Activated B cell treated with CpG ODN at 0.5 μM for 24 hours (primary cell): ENCODE data around the gene OR1A1. TPM values are rescaled to one million over a fixed set of nuclear protein-coding genes. Genes with fewer than 3 reads are reported as not detected.

ENCODE experiments used
- ATAC-seq: fragments of 200-7000 bp; cut with Tn5 transposase; one replicate; pipeline ENCODE4 v1.10.0; 2021; ENCODE audit warnings: low read depth, mild to moderate bottlenecking, moderate library complexity
- CTCF ChIA-PET: fragments of 350-600 bp; sonication (Branson Sonifier 250); formaldehyde crosslinking; loops from one replicate; lab custom pipeline; 2021; ENCODE audit warnings: antibody characterized with exemption; lab: Charles Lee
- POLR2A ChIA-PET: fragments of 350-600 bp; sonication (Branson Sonifier 250); formaldehyde crosslinking; loops from one replicate; lab custom pipeline; 2021; ENCODE audit warnings: antibody characterized with exemption; lab: Charles Lee
- DNase-seq: peaks from one replicate; pipeline ENCODE4 v3.0.0; 2022
- H3K27ac Mint-ChIP-seq: one replicate; pipeline ENCODE4 v1.8.0; 2020; ENCODE audit warnings: mixed read lengths
- H3K27me3 Mint-ChIP-seq: one replicate; pipeline ENCODE4 v1.8.0; 2021; ENCODE audit warnings: mixed read lengths
- H3K36me3 Mint-ChIP-seq: one replicate; pipeline ENCODE4 v1.8.0; 2021; ENCODE audit warnings: low read depth, mixed read lengths
- H3K4me1 Mint-ChIP-seq: one replicate; pipeline ENCODE4 v1.8.0; 2021; ENCODE audit warnings: mixed read lengths
- H3K4me3 Mint-ChIP-seq: one replicate; pipeline ENCODE4 v1.8.0; 2020; ENCODE audit warnings: mild to moderate bottlenecking, mixed read lengths
- H3K9me3 Mint-ChIP-seq: one replicate; pipeline ENCODE4 v1.8.0; 2020; ENCODE audit warnings: mixed read lengths
- CTCF ChIP-seq: fragments of 200-600 bp; IDR thresholded peaks from one replicate; pipeline ENCODE4 v1.8.0; 2022; ENCODE audit warnings: antibody characterized with exemption, mild to moderate bottlenecking
- intact Hi-C: fragments of 100-400 bp; cut with micrococcal nuclease; formaldehyde crosslinking; loops from one replicate; pipeline ENCODE4 v1.15.1; 2024
- total RNA-seq: library from RNA; stranded (reverse); gene quantifications from 2 replicates; pipeline ENCODE4 v1.2.3, GENCODE V29; 2022

Gene OR1A1
- not detected in 2 replicates for total RNA-seq

GRCh38 chr17:3207367-3207766, at the start of gene OR1A1:
OR1A1 (plus strand) TSS chr17:3207667; CDS start chr17:3215621, 7,954 bp downstream.
- no peak for TF ChIP-seq CTCF
- Mint-ChIP-seq H3K27ac (no peak within 1 kb of the TSS), H3K4me1 (no peaks in the 10 kb centered on the region), H3K36me3 (no peaks in the 10 kb centered on the region), H3K9me3 (peaks cover 15% of the 10 kb centered on the region), H3K4me3 (no peak within 1 kb of the TSS), H3K27me3 (peaks cover 2% of the 10 kb centered on the region)
- ChIA-PET POLR2A (no interaction called here), CTCF (no interaction called here)
- intact Hi-C loops = no loop called here
- DNase-seq (no peak), ATAC-seq (no peak)

GRCh38 chr17:3167574-3167973, 39.9 kb upstream of the OR1A1 start:
- ATAC-seq (peak; percentile 71), DNase-seq (no peak)
- H3K4me3 Mint-ChIP-seq = peak overlapping the region; percentile 13
- H3K27ac Mint-ChIP-seq = no peak overlapping the region
- ChIA-PET POLR2A (interaction anchor here (1.2 kb wide), 1 partner anchor 11 kb away, joined by 4 read pairs; no protein-coding TSS in a partner anchor), CTCF (no interaction called here)
- intact Hi-C loops = loop anchor here (10.0 kb wide), 1 partner anchor 467 kb away; the partner anchor contains the start of genes CTNS and SHPK
- peaks cover 9% of the 10 kb centered on the region for H3K9me3 Mint-ChIP-seq
- peaks cover 4% of the 10 kb centered on the region for H3K27me3 Mint-ChIP-seq
- no peak for TF ChIP-seq CTCF
- no peaks in the 10 kb centered on the region for H3K36me3 Mint-ChIP-seq
- peaks cover 18% of the 10 kb centered on the region for H3K4me1 Mint-ChIP-seq

GRCh38 chr17:3189961-3190360, 17.5 kb upstream of the OR1A1 start:
- Mint-ChIP-seq H3K4me1 (no peaks in the 10 kb centered on the region), H3K9me3 (no peaks in the 10 kb centered on the region), H3K36me3 (no peaks in the 10 kb centered on the region), H3K27ac (no peak overlapping the region), H3K27me3 (peaks cover 11% of the 10 kb centered on the region), H3K4me3 (no peak overlapping the region)
- no peak for ATAC-seq
- POLR2A ChIA-PET = no interaction called here
- DNase-seq = no peak
- intact Hi-C loops = no loop called here
- CTCF ChIA-PET = interaction anchor here (0.5 kb wide), 1 partner anchor 339 kb away, joined by 3 read pairs; no protein-coding TSS in a partner anchor
- no peak for TF ChIP-seq CTCF

GRCh38 chr17:3197219-3197618, 10.2 kb upstream of the OR1A1 start, which contains the start of gene OR1A2:
OR1A2 (plus strand) TSS chr17:3197519; CDS start chr17:3197519, 0 bp downstream.
- Mint-ChIP-seq H3K4me3 (no peak within 1 kb of the TSS), H3K27ac (no peak within 1 kb of the TSS), H3K9me3 (peaks cover 8% of the 10 kb centered on the region), H3K36me3 (no peaks in the 10 kb centered on the region), H3K4me1 (no peaks in the 10 kb centered on the region), H3K27me3 (peaks cover 22% of the 10 kb centered on the region)
- DNase-seq = no peak
- intact Hi-C loops = no loop called here
- no peak for TF ChIP-seq CTCF
- no peak for ATAC-seq
- ChIA-PET POLR2A (no interaction called here), CTCF (no interaction called here)

- intact Hi-C loops = no loop called here
- no peak overlapping the region for H3K4me3 Mint-ChIP-seq
- peaks cover 2% of the 10 kb centered on the region for H3K27me3 Mint-ChIP-seq
- no peak for DNase-seq
- CTCF ChIA-PET = no interaction called here
- TF ChIP-seq CTCF = no peak
- no peak overlapping the region for H3K27ac Mint-ChIP-seq
- no peaks in the 10 kb centered on the region for H3K4me1 Mint-ChIP-seq
- peaks cover 12% of the 10 kb centered on the region for H3K9me3 Mint-ChIP-seq
- no peak for ATAC-seq
- POLR2A ChIA-PET = no interaction called here
- no peaks in the 10 kb centered on the region for H3K36me3 Mint-ChIP-seq
Measured at GRCh38 chr17:3208484-3208883, 1.0 kb downstream of the OR1A1 start.
